SIG-M5 (cell line): Measurements from ENCODE around the gene PI4K2A.
A peak's percentile ranks its signal among the peaks of the same experiment; 100 is the strongest.
"Not testable (repeated sequence)": the region's sequence is repeated elsewhere in the genome, so short reads cannot be mapped to it uniquely, and the experiment has no call there.

ENCODE experiments used
- DNase-seq: peaks from one replicate; lab custom pipeline; 2025; lab: John Stamatoyannopoulos, UW

The PI4K2A gene

DNA sequence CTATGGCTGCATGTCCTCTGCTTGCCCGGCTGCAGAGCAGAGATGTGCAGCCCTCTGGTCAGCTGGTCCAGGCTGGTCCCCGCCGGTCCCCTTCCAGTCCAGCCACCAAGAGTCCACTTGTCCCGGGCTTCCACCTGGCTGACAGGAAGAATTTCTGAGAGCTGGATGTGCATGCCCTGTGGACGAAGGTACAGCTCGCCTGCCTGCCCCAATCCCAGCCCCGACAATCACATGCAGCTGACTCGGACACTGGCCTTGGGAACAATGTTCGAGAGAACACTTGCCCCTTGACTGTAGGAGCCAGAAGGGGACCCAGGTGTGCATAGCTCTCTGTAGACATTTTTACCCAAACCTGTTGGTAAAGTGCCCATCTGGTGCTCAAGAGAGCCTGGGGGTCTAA, 34.8 kb downstream of the PI4K2A start:
- no peak for DNase-seq

DNA sequence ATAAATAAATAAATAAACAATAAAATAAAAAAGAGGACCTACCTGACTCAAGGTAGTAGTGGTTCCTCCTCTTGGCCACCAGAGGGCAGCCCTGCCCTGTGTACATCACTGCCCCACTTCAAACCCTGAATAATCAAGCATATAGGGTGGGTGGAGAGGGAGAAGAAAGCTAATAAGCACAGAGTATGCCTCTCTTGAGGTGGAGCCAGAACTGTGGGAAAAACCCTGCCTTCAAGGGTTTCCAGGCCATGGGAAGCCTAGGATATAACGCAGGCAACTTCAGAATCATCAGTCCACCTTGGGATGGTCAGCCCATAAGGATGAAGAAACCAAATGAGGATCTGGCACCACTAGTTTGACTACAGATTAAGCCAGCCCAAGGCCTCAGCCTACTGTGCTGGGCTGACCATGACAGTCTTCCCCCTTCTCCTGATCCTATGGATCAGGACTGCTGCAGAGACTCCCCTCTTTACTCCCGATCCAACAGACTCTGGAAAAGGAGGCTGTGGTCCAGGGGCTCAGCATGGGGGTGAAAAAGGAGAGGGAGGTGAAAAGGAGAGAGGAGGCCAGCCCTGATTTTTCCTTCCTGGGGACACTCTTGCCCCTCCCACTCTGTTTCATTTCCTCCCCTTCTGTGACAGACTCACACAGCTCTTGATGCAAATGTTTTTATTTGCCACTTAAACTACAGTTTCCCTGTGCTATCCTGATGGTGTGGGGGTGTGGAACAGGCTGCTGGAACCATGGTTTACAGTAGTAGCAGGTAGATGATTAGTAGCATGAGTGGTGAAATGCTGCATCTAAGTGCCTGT, 36.5 kb downstream of the PI4K2A start:
- no peak for DNase-seq

DNA sequence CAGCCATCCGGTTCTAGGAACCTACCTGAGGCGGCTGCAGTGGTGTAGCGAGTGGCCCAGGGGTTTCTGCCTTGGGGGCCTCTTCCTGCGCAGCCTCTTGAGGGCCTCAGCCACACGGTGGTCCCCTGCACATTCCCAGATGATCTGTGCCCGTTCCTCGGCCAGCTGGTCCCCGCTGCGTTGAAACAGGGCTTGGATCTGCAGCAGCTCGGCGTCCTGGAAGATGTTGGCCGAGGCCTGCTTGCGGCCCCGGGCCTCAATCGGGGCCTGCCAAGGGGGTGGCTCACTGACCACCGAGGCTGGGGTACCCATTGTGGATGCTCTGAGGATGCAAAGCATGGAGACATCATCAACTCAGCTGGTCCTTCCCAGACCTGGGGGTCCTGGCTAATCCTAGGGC, 39.1 kb downstream of the PI4K2A start:
- DNase-seq = no peak

DNA sequence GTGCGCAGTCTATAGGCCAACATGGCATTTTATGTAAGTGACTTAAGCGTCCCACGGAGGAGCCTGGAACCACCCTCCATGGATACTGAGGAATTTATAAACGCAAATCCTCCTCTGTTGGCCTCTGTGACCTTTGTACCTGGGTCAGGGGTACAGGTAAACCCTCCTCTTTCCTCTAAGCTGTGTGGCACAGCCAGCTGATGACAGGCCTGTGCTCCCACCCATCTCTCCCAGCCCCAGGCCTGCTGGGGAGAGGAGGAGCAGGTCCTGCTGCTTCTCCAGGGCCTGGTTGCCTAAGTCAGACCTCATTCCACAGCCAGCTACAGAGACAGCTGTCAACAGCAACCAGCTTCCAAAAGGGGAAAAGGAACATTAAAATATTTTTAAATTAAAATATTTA, 41.6 kb downstream of the PI4K2A start:
- DNase-seq = no peak

GRCh38 chr10:97683556-97684367, 43.3 kb downstream of the PI4K2A start:
- DNase-seq = no peak

GRCh38 chr10:97684368-97684713, 43.9 kb downstream of the PI4K2A start:
- DNase-seq = not testable (repeated sequence)

- no peak for DNase-seq
These were observed 44.5 kb downstream of the PI4K2A start for GRCh38 chr10:97684866-97685394.

- no peak for DNase-seq
These were observed 45.0 kb downstream of the PI4K2A start for GRCh38 chr10:97685395-97685958.

DNA sequence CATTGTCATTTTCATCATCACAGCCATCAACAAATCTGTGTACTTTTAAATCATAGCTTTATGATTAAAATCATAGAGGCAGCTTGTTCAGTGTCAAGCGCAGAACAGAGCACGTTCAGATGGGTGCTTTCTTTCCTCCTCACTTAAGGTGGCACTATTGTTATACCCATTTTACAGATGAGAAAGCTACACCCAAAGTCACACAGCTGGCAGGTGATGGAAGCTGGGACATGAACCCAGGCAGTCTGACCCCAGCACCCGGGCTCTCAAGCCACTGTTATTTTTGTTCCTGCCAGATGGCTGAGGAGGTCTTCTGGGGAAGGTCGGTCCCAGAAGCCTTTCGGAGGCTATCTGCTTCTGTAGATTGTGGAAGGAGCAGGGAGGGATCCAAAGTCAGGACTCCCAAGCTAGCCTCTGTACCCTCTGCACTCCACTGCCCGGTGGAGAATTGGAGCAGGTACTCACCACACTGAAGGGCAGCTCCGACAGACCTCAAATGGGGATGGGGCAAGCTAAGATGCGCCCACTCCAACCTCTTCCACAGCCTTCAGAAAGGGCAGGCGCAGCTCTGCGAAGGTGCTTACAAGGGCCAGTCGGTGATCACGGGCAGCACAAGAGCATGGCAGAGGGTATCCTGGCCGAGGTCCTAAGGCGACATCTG, 46.0 kb downstream of the PI4K2A start:
- DNase-seq = no peak

GRCh38 chr10:97686962-97687784, 46.7 kb downstream of the PI4K2A start, which contains the start of gene AVPI1:
Gene AVPI1, minus strand, starts transcription at chr10:97687241. Its CDS starts 7,336 bp downstream, at chr10:97679905.
- peak; percentile 45 for DNase-seq

GRCh38 chr10:97687785-97688781, 47.6 kb downstream of the PI4K2A start:
- DNase-seq = no peak

DNA sequence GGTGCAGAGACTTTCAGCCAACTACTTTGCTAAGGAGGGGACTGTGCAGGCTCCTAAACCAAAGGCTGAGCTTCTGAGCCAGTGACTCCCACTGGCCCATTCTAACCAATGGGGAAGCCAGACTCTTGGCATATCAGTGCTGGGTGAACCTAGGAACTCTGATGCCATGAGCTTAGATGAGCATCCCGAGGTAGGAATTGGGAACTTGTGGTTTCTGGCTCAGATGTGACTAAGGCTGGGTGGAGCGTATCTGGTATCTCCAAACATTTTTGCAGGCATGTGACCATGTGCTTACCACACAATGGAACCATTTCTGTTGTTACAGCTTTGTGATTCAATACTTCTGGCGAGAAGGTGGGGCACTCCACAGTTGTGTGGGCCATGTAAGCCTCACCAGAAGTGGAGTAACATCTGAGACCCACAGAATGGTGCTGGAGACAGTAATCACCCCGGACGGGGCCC, 49.1 kb downstream of the PI4K2A start:
- peak; percentile 51 for DNase-seq

- no peak for DNase-seq
These were observed 49.7 kb downstream of the PI4K2A start for GRCh38 chr10:97690133-97690532.

DNA sequence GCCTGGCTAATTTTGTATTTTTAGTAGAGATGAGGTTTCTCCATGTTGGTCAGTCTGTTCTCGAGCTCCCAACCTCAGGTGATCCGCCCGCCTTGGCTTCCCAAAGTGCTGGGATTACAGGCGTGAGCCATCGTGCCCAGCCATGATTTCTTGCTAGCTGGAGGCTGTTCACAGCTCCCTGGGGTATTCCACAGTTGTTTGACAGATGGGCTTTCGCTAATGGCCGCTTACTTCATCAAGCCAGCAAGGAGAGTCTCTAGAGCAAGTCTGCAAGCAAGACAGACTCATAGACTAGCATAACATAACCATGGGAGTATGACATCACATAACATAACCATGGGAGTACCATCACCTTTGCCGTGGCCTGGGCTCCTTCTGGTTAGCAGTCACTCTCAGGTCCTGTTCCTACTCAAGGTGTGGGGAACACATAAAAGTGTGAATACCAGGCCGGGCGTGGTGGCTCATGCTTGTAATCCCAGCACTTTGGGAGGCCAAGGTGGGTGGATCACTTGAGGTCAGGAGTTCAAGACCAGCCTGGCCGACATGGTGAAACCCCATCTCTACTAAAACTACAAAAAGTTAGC, 57.7 kb downstream of the PI4K2A start:
- not testable (repeated sequence) for DNase-seq

DNA sequence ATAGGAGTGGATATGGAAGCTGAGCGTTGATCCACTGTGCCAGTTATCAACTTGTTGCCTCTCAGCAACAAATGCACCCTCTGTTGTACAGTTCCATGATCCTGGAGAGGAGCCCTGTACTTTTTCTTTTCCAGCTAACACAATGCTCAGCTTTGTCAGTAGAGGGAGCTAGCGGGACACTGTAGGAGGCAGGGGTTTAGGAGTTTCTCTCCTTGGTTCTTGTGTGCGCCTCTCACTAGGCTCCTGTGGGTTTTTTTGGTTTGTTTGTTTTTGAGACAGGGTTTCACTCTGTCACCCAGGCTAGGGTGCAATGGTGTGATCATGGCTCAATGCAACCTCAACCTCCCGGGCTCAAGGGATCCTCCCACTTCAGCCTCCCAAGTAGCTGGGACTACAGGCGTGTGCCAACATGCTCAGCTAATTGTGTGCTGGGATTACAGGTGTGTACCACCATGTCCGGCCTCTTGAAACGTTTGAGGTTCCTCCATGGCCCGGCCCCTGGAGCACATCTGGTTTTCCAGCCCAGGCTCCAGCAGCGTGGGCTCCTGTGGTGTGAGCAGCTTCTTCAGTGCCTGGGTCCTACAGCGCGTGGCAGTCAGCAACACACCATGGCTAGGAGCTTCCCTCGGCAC, 61.1 kb downstream of the PI4K2A start:
- no peak for DNase-seq

GRCh38 chr10:97703398-97704067, 63.1 kb downstream of the PI4K2A start:
- no peak for DNase-seq

GRCh38 chr10:97704341-97704740, 63.9 kb downstream of the PI4K2A start:
- no peak for DNase-seq

GRCh38 chr10:97705006-97705670, 64.7 kb downstream of the PI4K2A start:
- no peak for DNase-seq
